KMS-11 (cell line): ENCODE data around the gene MAPK4.

Source experiments
- H2AFZ ChIP-seq: fragments of 200-600 bp; sonication (generic); 2 replicates; pipeline ENCODE4 v1.6.1; 2016; ENCODE audit warnings: antibody characterized with exemption, mixed run types, low read depth
- H3K27ac ChIP-seq: fragments of 200-600 bp; sonication (generic); 2 replicates; pipeline ENCODE4 v1.6.1; 2016; ENCODE audit warnings: mild to moderate bottlenecking, mixed run types
- H3K27me3 ChIP-seq: fragments of 200-600 bp; sonication (generic); 2 replicates; pipeline ENCODE4 v1.6.1; 2017; ENCODE audit warnings: mild to moderate bottlenecking, low read depth, mixed run types, moderate library complexity; ENCODE audit not compliant: insufficient read depth
- H3K36me3 ChIP-seq: fragments of 200-600 bp; sonication (generic); 2 replicates; pipeline ENCODE4 v1.6.1; 2017; ENCODE audit warnings: mild to moderate bottlenecking, mixed run types; ENCODE audit not compliant: insufficient read depth
- H3K4me1 ChIP-seq: fragments of 200-600 bp; sonication (generic); 2 replicates; pipeline ENCODE4 v1.6.1; 2016; ENCODE audit warnings: mild to moderate bottlenecking, low read depth, mixed run types; ENCODE audit not compliant: poor library complexity, severe bottlenecking
- H3K4me2 ChIP-seq: fragments of 200-600 bp; sonication (generic); 2 replicates; pipeline ENCODE4 v1.7.0; 2016; ENCODE audit warnings: mild to moderate bottlenecking, mixed run types
- H3K4me3 ChIP-seq: fragments of 200-600 bp; sonication (generic); IDR thresholded peaks from 2 replicates; pipeline ENCODE4 v1.6.1; 2017; ENCODE audit warnings: low read depth, low read length, mixed read lengths; ENCODE audit not compliant: insufficient read depth
- H3K79me2 ChIP-seq: fragments of 200-600 bp; sonication (generic); 2 replicates; pipeline ENCODE4 v1.6.1; 2016; ENCODE audit warnings: low read depth, mixed run types; ENCODE audit not compliant: insufficient read depth
- H3K9ac ChIP-seq: fragments of 200-600 bp; sonication (generic); 2 replicates; pipeline ENCODE4 v1.6.1; 2016; ENCODE audit warnings: mild to moderate bottlenecking, mixed run types
- H4K20me1 ChIP-seq: fragments of 200-600 bp; sonication (generic); 2 replicates; pipeline ENCODE4 v1.6.1; 2016; ENCODE audit warnings: mild to moderate bottlenecking, mixed run types; ENCODE audit not compliant: insufficient read depth
- CTCF ChIP-seq: fragments of 200-600 bp; sonication (generic); conservative IDR thresholded peaks from 2 replicates; pipeline ENCODE4 v1.6.1; 2017; ENCODE audit warnings: low read depth, mild to moderate bottlenecking, antibody characterized with exemption, low read length, moderate library complexity, mixed read lengths

MAPK4 gene

GRCh38 chr18:50671376-50671775 lies 111.5 kb downstream of the MAPK4 start:
- no peak for TF ChIP-seq CTCF
- Histone ChIP-seq H2AFZ (no peak overlapping the region), H3K4me3 (no peak overlapping the region), H3K4me2 (no peak overlapping the region), H3K36me3 (no peaks in the 10 kb centered on the region), H3K27me3 (no peaks in the 10 kb centered on the region), H3K79me2 (no peaks in the 10 kb centered on the region), H3K9ac (no peak overlapping the region), H3K27ac (no peak overlapping the region), H4K20me1 (no peaks in the 10 kb centered on the region), H3K4me1 (no peaks in the 10 kb centered on the region)

- Histone ChIP-seq H3K4me2 (no peak overlapping the region), H2AFZ (no peak overlapping the region), H3K27me3 (no peaks in the 10 kb centered on the region), H3K79me2 (no peaks in the 10 kb centered on the region), H3K9ac (no peak overlapping the region), H3K36me3 (no peaks in the 10 kb centered on the region), H3K27ac (no peak overlapping the region), H3K4me3 (no peak overlapping the region), H3K4me1 (no peaks in the 10 kb centered on the region), H4K20me1 (no peaks in the 10 kb centered on the region)
- no peak for TF ChIP-seq CTCF
Observed at GRCh38 chr18:50674307-50674980, 114.6 kb downstream of the MAPK4 start.

GRCh38 chr18:50675043-50675442 lies 115.2 kb downstream of the MAPK4 start:
- Histone ChIP-seq H3K9ac (no peak overlapping the region), H4K20me1 (no peaks in the 10 kb centered on the region), H3K36me3 (no peaks in the 10 kb centered on the region), H3K4me3 (no peak overlapping the region), H3K4me1 (no peaks in the 10 kb centered on the region), H2AFZ (no peak overlapping the region), H3K79me2 (no peaks in the 10 kb centered on the region), H3K27me3 (no peaks in the 10 kb centered on the region), H3K4me2 (no peak overlapping the region), H3K27ac (no peak overlapping the region)
- TF ChIP-seq CTCF: no peak

- no peaks in the 10 kb centered on the region for H3K27me3 ChIP-seq
- H3K9ac ChIP-seq: no peak overlapping the region
- no peaks in the 10 kb centered on the region for H3K4me1 ChIP-seq
- no peaks in the 10 kb centered on the region for H3K79me2 ChIP-seq
- H2AFZ ChIP-seq: no peak overlapping the region
- no peaks in the 10 kb centered on the region for H3K36me3 ChIP-seq
- no peak for TF ChIP-seq CTCF
- H3K4me3 ChIP-seq: no peak overlapping the region
- H4K20me1 ChIP-seq: no peaks in the 10 kb centered on the region
- H3K4me2 ChIP-seq: no peak overlapping the region
- H3K27ac ChIP-seq: no peak overlapping the region
Observed at GRCh38 chr18:50678651-50679050, 118.8 kb downstream of the MAPK4 start.
